Measurements from ENCODE around the gene CCDC82.

The CCDC82 gene

DNA sequence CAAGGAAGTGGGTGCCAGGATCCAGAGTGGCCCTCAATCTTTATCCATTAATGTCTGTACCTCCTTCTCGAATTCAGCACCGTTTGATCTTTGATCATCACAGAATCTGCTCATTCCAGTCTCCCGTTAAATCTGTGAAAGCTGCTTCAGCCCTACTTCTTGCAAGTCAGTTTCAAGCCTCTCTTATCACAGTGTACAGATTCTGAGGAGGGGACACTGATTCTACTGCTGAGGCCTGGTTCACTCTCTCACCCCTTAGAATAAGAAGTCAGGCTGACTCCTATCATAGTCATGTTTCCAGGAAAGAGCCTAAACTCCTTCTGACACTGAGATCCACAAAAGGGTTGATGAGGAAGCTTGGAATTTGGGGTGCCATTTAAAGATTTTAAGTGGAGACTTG is 85.7 kb downstream of the CCDC82 start:
- DNase-seq = no peak

DNA sequence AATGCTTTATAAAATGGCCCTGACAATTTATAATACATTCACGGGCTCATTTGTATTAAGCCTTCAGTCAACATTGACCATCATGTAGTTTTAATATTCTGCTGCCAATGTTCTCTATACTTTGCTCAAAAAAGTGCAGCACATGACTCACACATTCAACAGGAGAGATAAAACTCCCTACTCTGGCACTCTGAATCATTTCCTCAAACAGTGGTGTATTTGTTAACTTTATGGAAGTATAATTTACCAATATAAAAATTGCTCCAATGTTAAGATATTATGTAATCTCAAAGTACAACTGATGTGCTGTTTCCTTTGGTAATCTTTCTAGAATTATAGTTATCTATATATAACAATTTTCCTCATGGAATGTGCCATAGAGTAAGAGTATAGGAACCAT is 86.6 kb downstream of the CCDC82 start:
- no peak for DNase-seq
